ENCODE measurements around the gene EDARADD.

EDARADD gene

GRCh38 chr1:236395947-236396664 is 2.0 kb downstream of the EDARADD start:
- H3K4me1 ChIP-seq (ENCODE audit: insufficient read depth, low read length, severe bottlenecking): no peaks in the 10 kb centered on the region
- no peak overlapping the region for H2AFZ ChIP-seq (ENCODE audit: low read length)
- TF ChIP-seq EZH2 (IDR thresholded peaks at IDR 0.05; ENCODE audit: borderline replicate concordance, low read length): no peak
- TF ChIP-seq CTCF (IDR thresholded peaks at IDR 0.05; ENCODE audit: low read length): no peak
- no peaks in the 10 kb centered on the region for H3K36me3 ChIP-seq (ENCODE audit: insufficient read depth, low read length)
- no peak overlapping the region for H3K4me2 ChIP-seq (ENCODE audit: low read length)
- H3K27ac ChIP-seq (ENCODE audit: low read depth, low read length, poor library complexity, severe bottlenecking): no peak overlapping the region
- H3K27me3 ChIP-seq (ENCODE audit: insufficient read depth, low read length): no peaks in the 10 kb centered on the region; the same call in 1 of the 2 replicates
- H3K4me3 ChIP-seq (ENCODE audit: low read depth, low read length, poor library complexity, severe bottlenecking): no peak overlapping the region
- no peaks in the 10 kb centered on the region for H4K20me1 ChIP-seq (ENCODE audit: insufficient read depth, low read length)
- H3F3A ChIP-seq (ENCODE audit: insufficient read depth, low read length): no peaks in the 10 kb centered on the region
- no peak overlapping the region for H3K9ac ChIP-seq (ENCODE audit: low read length)
- H3K9me2 ChIP-seq (ENCODE audit: low read depth, low read length): no peaks in the 10 kb centered on the region
- H3K9me3 ChIP-seq (ENCODE audit: low read length): no peaks in the 10 kb centered on the region
- H3K79me2 ChIP-seq (ENCODE audit: insufficient read depth, low read length): no peaks in the 10 kb centered on the region

GRCh38 chr1:236396665-236397043 is 2.6 kb downstream of the EDARADD start:
- TF ChIP-seq CTCF (IDR thresholded peaks at IDR 0.05; ENCODE audit: low read length) (no peak), EZH2 (IDR thresholded peaks at IDR 0.05; ENCODE audit: borderline replicate concordance, low read length) (no peak)
- Histone ChIP-seq H2AFZ (ENCODE audit: low read length) (no peak overlapping the region), H4K20me1 (ENCODE audit: insufficient read depth, low read length) (no peaks in the 10 kb centered on the region), H3K9me3 (ENCODE audit: low read length) (no peaks in the 10 kb centered on the region), H3K4me1 (ENCODE audit: insufficient read depth, low read length, severe bottlenecking) (no peaks in the 10 kb centered on the region), H3K4me2 (ENCODE audit: low read length) (no peak overlapping the region), H3F3A (ENCODE audit: insufficient read depth, low read length) (no peaks in the 10 kb centered on the region), H3K36me3 (ENCODE audit: insufficient read depth, low read length) (no peaks in the 10 kb centered on the region), H3K9ac (ENCODE audit: low read length) (no peak overlapping the region), H3K9me2 (ENCODE audit: low read depth, low read length) (no peaks in the 10 kb centered on the region), H3K79me2 (ENCODE audit: insufficient read depth, low read length) (no peaks in the 10 kb centered on the region), H3K4me3 (ENCODE audit: low read depth, low read length, poor library complexity, severe bottlenecking) (no peak overlapping the region), H3K27ac (ENCODE audit: low read depth, low read length, poor library complexity, severe bottlenecking) (no peak overlapping the region), H3K27me3 (ENCODE audit: insufficient read depth, low read length) (no peaks in the 10 kb centered on the region; the same call in 1 of the 2 replicates)

GRCh38 chr1:236397173-236397759 is 3.2 kb downstream of the EDARADD start:
- Histone ChIP-seq H3K9ac (ENCODE audit: low read length) (no peak overlapping the region), H3K9me2 (ENCODE audit: low read depth, low read length) (no peaks in the 10 kb centered on the region), H4K20me1 (ENCODE audit: insufficient read depth, low read length) (no peaks in the 10 kb centered on the region), H3K4me1 (ENCODE audit: insufficient read depth, low read length, severe bottlenecking) (no peaks in the 10 kb centered on the region), H3K27me3 (ENCODE audit: insufficient read depth, low read length) (no peaks in the 10 kb centered on the region; the same call in 1 of the 2 replicates), H3K36me3 (ENCODE audit: insufficient read depth, low read length) (no peaks in the 10 kb centered on the region), H3F3A (ENCODE audit: insufficient read depth, low read length) (no peaks in the 10 kb centered on the region), H3K27ac (ENCODE audit: low read depth, low read length, poor library complexity, severe bottlenecking) (no peak overlapping the region), H2AFZ (ENCODE audit: low read length) (no peak overlapping the region), H3K79me2 (ENCODE audit: insufficient read depth, low read length) (no peaks in the 10 kb centered on the region), H3K9me3 (ENCODE audit: low read length) (no peaks in the 10 kb centered on the region), H3K4me3 (ENCODE audit: low read depth, low read length, poor library complexity, severe bottlenecking) (no peak overlapping the region), H3K4me2 (ENCODE audit: low read length) (no peak overlapping the region)
- no peak for TF ChIP-seq CTCF (IDR thresholded peaks at IDR 0.05; ENCODE audit: low read length)
- no peak for TF ChIP-seq EZH2 (IDR thresholded peaks at IDR 0.05; ENCODE audit: borderline replicate concordance, low read length)

Data from OCI-LY1 (cell line).